Measurements from ENCODE around the gene DOCK2.

DNA sequence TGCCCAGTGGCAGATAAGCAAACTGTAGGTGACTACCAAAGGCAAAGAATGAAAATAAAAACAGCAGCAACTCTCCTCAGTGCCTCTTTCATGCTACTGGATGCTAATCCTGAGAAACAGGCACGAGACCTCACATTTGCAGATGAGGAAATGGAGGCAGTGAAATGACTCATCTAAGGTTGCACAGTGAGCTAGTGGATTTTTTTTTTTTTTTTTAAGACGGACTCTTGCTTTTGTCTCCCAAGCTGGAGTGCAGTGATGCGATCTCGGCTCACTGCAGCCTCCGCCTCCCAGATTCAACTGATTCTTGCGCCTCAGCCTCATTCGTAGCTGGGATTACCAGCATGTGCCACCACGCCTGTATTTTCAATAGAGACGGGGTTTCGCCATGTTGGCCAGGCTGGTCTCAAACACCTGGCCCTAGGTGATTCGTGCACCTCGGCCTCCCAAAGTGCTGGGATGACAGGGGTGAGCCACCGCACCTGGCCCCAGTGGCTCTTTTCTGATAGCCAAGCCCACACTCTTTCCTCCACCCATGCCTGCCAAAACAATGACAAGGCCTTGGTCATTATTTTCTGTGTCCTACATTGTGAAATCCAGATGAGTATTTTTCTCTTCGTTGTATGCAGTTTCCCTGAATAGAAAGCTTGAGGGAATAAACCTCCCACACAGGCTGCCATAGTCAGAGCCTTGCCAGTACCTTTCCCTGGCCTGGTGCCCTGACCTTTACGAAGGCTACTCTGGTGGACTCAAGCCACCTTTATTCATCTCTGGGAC is 19.2 kb downstream of the DOCK2 start:
- no peak for TF ChIP-seq CTCF (conservative IDR thresholded peaks at IDR 0.05)
- no peak for TF ChIP-seq ZFX (IDR thresholded peaks at IDR 0.05)
